Breast epithelium (tissue), 3 donors: ENCODE data around the gene DR1.

Source experiments
- CTCF ChIP-seq, 3 donors: fragments of 450-650 bp; IDR thresholded peaks; one replicate each; pipeline ENCODE4 v1.5.1; 2016 to 2017; ENCODE audit warnings: antibody characterized with exemption in 3 of 3, mild to moderate bottlenecking in 3 of 3, moderate library complexity in 3 of 3
- POLR2A ChIP-seq: fragments of 450-650 bp; IDR thresholded peaks from one replicate; pipeline ENCODE4 v1.6.1; 2016; ENCODE audit warnings: antibody characterized with exemption, mild to moderate bottlenecking, moderate library complexity

GRCh38 chr1:93362237-93362636 is 16.5 kb downstream of the DR1 start:
- TF ChIP-seq CTCF (IDR thresholded peaks at IDR 0.05) (no peak), POLR2A (no peak)
